ENCODE results near the gene EED. TPM values are rescaled to one million over a fixed set of nuclear protein-coding genes. Genes with fewer than 3 reads are reported as not detected.

The EED gene
- total RNA-seq, 1 donor from 2014 or later: 174 TPM

- no peaks in the 10 kb centered on the region for H3K27me3 Mint-ChIP-seq (ENCODE audit: low read depth)
- no peak overlapping the region for H3K27ac Mint-ChIP-seq
- no peak overlapping the region for H3K4me3 Mint-ChIP-seq (ENCODE audit: low read depth)
- no peak for DNase-seq (ENCODE audit: low spot score)
- H3K4me1 Mint-ChIP-seq (ENCODE audit: low read depth): peaks cover 38% of the 10 kb centered on the region
- intact Hi-C loops (cut with micrococcal nuclease): no loop called here
- peaks cover 6% of the 10 kb centered on the region for H3K9me3 Mint-ChIP-seq
- peaks cover 2% of the 10 kb centered on the region for H3K36me3 Mint-ChIP-seq (ENCODE audit: low read depth)
Measured at GRCh38 chr11:86207413-86207812, 37.1 kb upstream of the EED start.

GRCh38 chr11:86208572-86208971 lies 36.0 kb upstream of the EED start:
- Mint-ChIP-seq H3K4me3 (ENCODE audit: low read depth) (no peak overlapping the region), H3K27me3 (ENCODE audit: low read depth) (no peaks in the 10 kb centered on the region), H3K4me1 (ENCODE audit: low read depth) (peaks cover 49% of the 10 kb centered on the region), H3K9me3 (peaks cover 9% of the 10 kb centered on the region), H3K27ac (no peak overlapping the region), H3K36me3 (ENCODE audit: low read depth) (peaks cover 10% of the 10 kb centered on the region)
- intact Hi-C loops (cut with micrococcal nuclease): no loop called here
- no peak for DNase-seq (ENCODE audit: low spot score)

GRCh38 chr11:86209806-86210657 lies 34.5 kb upstream of the EED start:
- Mint-ChIP-seq H3K4me1 (ENCODE audit: low read depth) (peaks cover 56% of the 10 kb centered on the region), H3K9me3 (peaks cover 14% of the 10 kb centered on the region), H3K4me3 (ENCODE audit: low read depth) (no peak overlapping the region), H3K36me3 (ENCODE audit: low read depth) (peaks cover 16% of the 10 kb centered on the region), H3K27me3 (ENCODE audit: low read depth) (no peaks in the 10 kb centered on the region), H3K27ac (no peak overlapping the region)
- intact Hi-C loops (cut with micrococcal nuclease): loop anchor here (10.0 kb wide), 1 partner anchor 235 kb away; no protein-coding TSS in a partner anchor
- no peak for DNase-seq (ENCODE audit: low spot score)

GRCh38 chr11:86210898-86211297 lies 33.7 kb upstream of the EED start:
- H3K4me1 Mint-ChIP-seq (ENCODE audit: low read depth): peaks cover 61% of the 10 kb centered on the region
- no peaks in the 10 kb centered on the region for H3K27me3 Mint-ChIP-seq (ENCODE audit: low read depth)
- no peak for DNase-seq (ENCODE audit: low spot score)
- H3K27ac Mint-ChIP-seq: no peak overlapping the region
- H3K36me3 Mint-ChIP-seq (ENCODE audit: low read depth): peaks cover 16% of the 10 kb centered on the region
- peaks cover 14% of the 10 kb centered on the region for H3K9me3 Mint-ChIP-seq
- intact Hi-C loops (cut with micrococcal nuclease): loop anchor here (10.0 kb wide), 1 partner anchor 234 kb away; no protein-coding TSS in a partner anchor
- no peak overlapping the region for H3K4me3 Mint-ChIP-seq (ENCODE audit: low read depth)

GRCh38 chr11:86211619-86212018 lies 32.9 kb upstream of the EED start:
- Mint-ChIP-seq H3K27me3 (ENCODE audit: low read depth) (no peaks in the 10 kb centered on the region), H3K27ac (no peak overlapping the region), H3K9me3 (peaks cover 14% of the 10 kb centered on the region), H3K4me1 (ENCODE audit: low read depth) (peaks cover 63% of the 10 kb centered on the region), H3K36me3 (ENCODE audit: low read depth) (peaks cover 16% of the 10 kb centered on the region), H3K4me3 (ENCODE audit: low read depth) (no peak overlapping the region)
- no peak for DNase-seq (ENCODE audit: low spot score)
- intact Hi-C loops (cut with micrococcal nuclease): loop anchor here (10.0 kb wide), 1 partner anchor 233 kb away; no protein-coding TSS in a partner anchor

GRCh38 chr11:86212019-86212611 lies 32.4 kb upstream of the EED start:
- DNase-seq (ENCODE audit: low spot score): no peak
- Mint-ChIP-seq H3K4me3 (ENCODE audit: low read depth) (no peak overlapping the region), H3K4me1 (ENCODE audit: low read depth) (peaks cover 63% of the 10 kb centered on the region), H3K9me3 (peaks cover 13% of the 10 kb centered on the region), H3K36me3 (ENCODE audit: low read depth) (peaks cover 16% of the 10 kb centered on the region), H3K27me3 (ENCODE audit: low read depth) (no peaks in the 10 kb centered on the region), H3K27ac (peak overlapping the region; percentile 46)
- intact Hi-C loops (cut with micrococcal nuclease): loop anchor here (10.0 kb wide), 1 partner anchor 233 kb away; no protein-coding TSS in a partner anchor

GRCh38 chr11:86214710-86215109 lies 29.8 kb upstream of the EED start:
- intact Hi-C loops (cut with micrococcal nuclease): loop anchor here (1.0 to 10.0 kb wide), 10 partner anchors 12 to 387 kb away; no protein-coding TSS in a partner anchor
- Mint-ChIP-seq H3K27me3 (ENCODE audit: low read depth) (no peaks in the 10 kb centered on the region), H3K27ac (peak overlapping the region; percentile 88), H3K9me3 (peaks cover 8% of the 10 kb centered on the region), H3K36me3 (ENCODE audit: low read depth) (peaks cover 16% of the 10 kb centered on the region), H3K4me1 (ENCODE audit: low read depth) (peaks cover 71% of the 10 kb centered on the region), H3K4me3 (ENCODE audit: low read depth) (peak overlapping the region; percentile 6)
- peak; percentile 43 for DNase-seq (ENCODE audit: low spot score)

GRCh38 chr11:86218125-86219084 lies 26.1 kb upstream of the EED start:
- intact Hi-C loops (cut with micrococcal nuclease): loop anchor here (1.0 to 10.0 kb wide), 5 partner anchors 10 to 391 kb away; partner anchors contain the start of gene EED
- Mint-ChIP-seq H3K9me3 (peaks cover 12% of the 10 kb centered on the region), H3K27me3 (ENCODE audit: low read depth) (no peaks in the 10 kb centered on the region), H3K27ac (peak overlapping the region; percentile 70), H3K4me1 (ENCODE audit: low read depth) (peaks cover 67% of the 10 kb centered on the region), H3K4me3 (ENCODE audit: low read depth) (peak overlapping the region; percentile 13), H3K36me3 (ENCODE audit: low read depth) (peaks cover 6% of the 10 kb centered on the region)
- DNase-seq (ENCODE audit: low spot score): peak; percentile 49

- Mint-ChIP-seq H3K4me3 (ENCODE audit: low read depth) (no peak overlapping the region), H3K27me3 (ENCODE audit: low read depth) (no peaks in the 10 kb centered on the region), H3K27ac (peak overlapping the region; percentile 70), H3K4me1 (ENCODE audit: low read depth) (peaks cover 58% of the 10 kb centered on the region), H3K36me3 (ENCODE audit: low read depth) (peaks cover 8% of the 10 kb centered on the region), H3K9me3 (peaks cover 19% of the 10 kb centered on the region)
- DNase-seq (ENCODE audit: low spot score): no peak
- intact Hi-C loops (cut with micrococcal nuclease): loop anchor here (5.0 to 10.0 kb wide), 2 partner anchors 225 to 392 kb away; no protein-coding TSS in a partner anchor
Measured at GRCh38 chr11:86219311-86220193, 25.0 kb upstream of the EED start.

- peaks cover 50% of the 10 kb centered on the region for H3K4me1 Mint-ChIP-seq (ENCODE audit: low read depth)
- no peak for DNase-seq (ENCODE audit: low spot score)
- H3K4me3 Mint-ChIP-seq (ENCODE audit: low read depth): no peak overlapping the region
- peak overlapping the region; percentile 73 for H3K27ac Mint-ChIP-seq
- H3K36me3 Mint-ChIP-seq (ENCODE audit: low read depth): peaks cover 7% of the 10 kb centered on the region
- H3K27me3 Mint-ChIP-seq (ENCODE audit: low read depth): no peaks in the 10 kb centered on the region
- peaks cover 27% of the 10 kb centered on the region for H3K9me3 Mint-ChIP-seq
- intact Hi-C loops (cut with micrococcal nuclease): no loop called here
Measured at GRCh38 chr11:86220653-86221052, 23.9 kb upstream of the EED start.

GRCh38 chr11:86222081-86222480 lies 22.5 kb upstream of the EED start:
- Mint-ChIP-seq H3K27me3 (ENCODE audit: low read depth) (no peaks in the 10 kb centered on the region), H3K9me3 (peaks cover 27% of the 10 kb centered on the region), H3K36me3 (ENCODE audit: low read depth) (peaks cover 7% of the 10 kb centered on the region), H3K27ac (no peak overlapping the region), H3K4me3 (ENCODE audit: low read depth) (no peak overlapping the region), H3K4me1 (ENCODE audit: low read depth) (peaks cover 52% of the 10 kb centered on the region)
- intact Hi-C loops (cut with micrococcal nuclease): no loop called here
- DNase-seq (ENCODE audit: low spot score): no peak

All from activated T-helper 2 cell treated with anti-CD3 and anti-CD28 coated beads, Interferon-gamma antibody, Interleukin-2, Interleukin-4, amounts not matched to agents 10 μg/mL and 5 μg/mL and 100 μg/mL, durations not matched to agents 14 hours and 24 hours and 36 hours (primary cell).